ENCODE measurements around the gene HOXD11.

GRCh38 chr2:176063958-176064357, 43.1 kb upstream of the HOXD11 start:
- TF ChIP-seq EZH2 (IDR thresholded peaks at IDR 0.05; ENCODE audit: borderline replicate concordance, insufficient read depth, low read length, poor library complexity, severe bottlenecking) (no peak), SMC3 (conservative IDR thresholded peaks at IDR 0.05; ENCODE audit: poor library complexity) (no peak), CTCF (IDR thresholded peaks at IDR 0.05; ENCODE audit: poor library complexity, severe bottlenecking) (no peak), POLR2AphosphoS5 (IDR thresholded peaks at IDR 0.05) (no peak), EP300 (conservative IDR thresholded peaks at IDR 0.05; ENCODE audit: poor library complexity, severe bottlenecking) (no peak)
- TF ChIP-seq, protein P1, sequence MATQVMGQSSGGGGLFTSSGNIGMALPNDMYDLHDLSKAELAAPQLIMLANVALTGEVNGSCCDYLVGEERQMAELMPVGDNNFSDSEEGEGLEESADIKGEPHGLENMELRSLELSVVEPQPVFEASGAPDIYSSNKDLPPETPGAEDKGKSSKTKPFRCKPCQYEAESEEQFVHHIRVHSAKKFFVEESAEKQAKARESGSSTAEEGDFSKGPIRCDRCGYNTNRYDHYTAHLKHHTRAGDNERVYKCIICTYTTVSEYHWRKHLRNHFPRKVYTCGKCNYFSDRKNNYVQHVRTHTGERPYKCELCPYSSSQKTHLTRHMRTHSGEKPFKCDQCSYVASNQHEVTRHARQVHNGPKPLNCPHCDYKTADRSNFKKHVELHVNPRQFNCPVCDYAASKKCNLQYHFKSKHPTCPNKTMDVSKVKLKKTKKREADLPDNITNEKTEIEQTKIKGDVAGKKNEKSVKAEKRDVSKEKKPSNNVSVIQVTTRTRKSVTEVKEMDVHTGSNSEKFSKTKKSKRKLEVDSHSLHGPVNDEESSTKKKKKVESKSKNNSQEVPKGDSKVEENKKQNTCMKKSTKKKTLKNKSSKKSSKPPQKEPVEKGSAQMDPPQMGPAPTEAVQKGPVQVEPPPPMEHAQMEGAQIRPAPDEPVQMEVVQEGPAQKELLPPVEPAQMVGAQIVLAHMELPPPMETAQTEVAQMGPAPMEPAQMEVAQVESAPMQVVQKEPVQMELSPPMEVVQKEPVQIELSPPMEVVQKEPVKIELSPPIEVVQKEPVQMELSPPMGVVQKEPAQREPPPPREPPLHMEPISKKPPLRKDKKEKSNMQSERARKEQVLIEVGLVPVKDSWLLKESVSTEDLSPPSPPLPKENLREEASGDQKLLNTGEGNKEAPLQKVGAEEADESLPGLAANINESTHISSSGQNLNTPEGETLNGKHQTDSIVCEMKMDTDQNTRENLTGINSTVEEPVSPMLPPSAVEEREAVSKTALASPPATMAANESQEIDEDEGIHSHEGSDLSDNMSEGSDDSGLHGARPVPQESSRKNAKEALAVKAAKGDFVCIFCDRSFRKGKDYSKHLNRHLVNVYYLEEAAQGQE (IDR thresholded peaks at IDR 0.05; ENCODE audit: borderline replicate concordance), result no peak
